GM18505 (cell line): Measurements from ENCODE around the gene ERICH6B.

Source experiments
- ATAC-seq: cut with Tn5 transposase; IDR thresholded peaks from one replicate; pipeline ENCODE4 v1.9.1; 2021; ENCODE audit not compliant: unreplicated experiment
- POLR2A ChIP-seq: IDR thresholded peaks from 4 replicates; pipeline ENCODE4 v1.6.1; 2011; ENCODE audit warnings: borderline replicate concordance; ENCODE audit not compliant: insufficient read depth, insufficient read length; ENCODE audit errors: extremely low read depth

Gene ERICH6B

DNA sequence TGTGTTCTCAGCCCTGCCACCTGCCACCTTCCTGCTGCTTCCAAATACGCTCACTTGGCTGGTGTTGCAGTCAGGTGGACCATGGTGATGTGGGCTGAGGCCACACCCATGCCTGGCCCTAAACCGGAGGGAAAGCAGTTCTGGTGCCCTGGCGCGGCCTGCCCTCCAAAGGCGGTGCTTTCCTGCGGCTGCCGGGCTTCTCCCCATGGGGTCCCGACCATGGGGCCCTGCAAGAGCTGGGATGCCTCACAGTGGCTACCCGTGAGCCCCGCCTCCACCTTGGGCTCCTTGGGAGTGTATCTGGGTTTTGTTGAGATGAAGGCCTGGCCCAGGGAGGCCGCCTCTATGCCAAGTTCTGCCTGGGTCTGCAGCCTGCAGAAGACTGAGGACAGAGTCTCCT, 73.7 kb downstream of the ERICH6B start:
- ATAC-seq: no peak
- no peak for TF ChIP-seq POLR2A

DNA sequence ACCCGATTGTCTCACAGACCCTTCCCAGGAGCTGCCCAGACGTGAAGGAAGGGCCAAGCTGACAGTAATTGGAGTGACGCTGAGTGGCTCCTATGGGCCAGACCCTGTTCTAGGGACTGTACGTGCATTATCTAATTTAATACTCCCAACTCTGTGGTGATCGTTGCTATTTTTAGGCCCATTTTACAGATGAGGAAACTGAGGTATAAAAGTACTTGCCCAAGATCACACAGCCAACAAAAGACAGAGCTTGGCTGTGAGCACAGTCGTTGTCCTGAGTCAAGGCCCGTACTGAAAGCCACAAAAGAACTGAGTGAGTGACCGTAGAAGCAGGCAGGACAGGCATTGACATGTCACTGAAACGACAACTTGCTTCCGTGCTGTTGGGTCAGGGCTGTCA, 74.7 kb downstream of the ERICH6B start:
- ATAC-seq: no peak
- no peak for TF ChIP-seq POLR2A

DNA sequence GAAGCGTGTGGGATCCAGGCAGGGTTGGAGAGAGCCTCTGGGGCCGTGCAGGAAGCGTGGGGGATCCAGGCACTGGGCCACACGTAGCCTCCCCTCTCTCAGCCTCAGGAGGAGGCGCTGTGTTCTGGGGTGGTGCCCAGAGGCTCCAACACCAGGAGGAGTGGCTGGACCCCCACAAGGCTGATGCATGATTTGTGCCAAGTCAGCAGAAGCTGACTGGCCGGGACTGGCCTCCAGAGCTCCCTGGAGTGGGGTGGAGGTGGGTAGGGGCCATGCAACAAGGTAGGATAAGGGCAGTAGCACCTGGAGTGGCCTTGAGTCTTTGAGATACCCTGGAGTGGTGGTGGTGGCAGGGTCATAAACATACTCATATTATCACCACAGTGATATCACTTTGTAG, 75.3 kb downstream of the ERICH6B start:
- no peak for ATAC-seq

DNA sequence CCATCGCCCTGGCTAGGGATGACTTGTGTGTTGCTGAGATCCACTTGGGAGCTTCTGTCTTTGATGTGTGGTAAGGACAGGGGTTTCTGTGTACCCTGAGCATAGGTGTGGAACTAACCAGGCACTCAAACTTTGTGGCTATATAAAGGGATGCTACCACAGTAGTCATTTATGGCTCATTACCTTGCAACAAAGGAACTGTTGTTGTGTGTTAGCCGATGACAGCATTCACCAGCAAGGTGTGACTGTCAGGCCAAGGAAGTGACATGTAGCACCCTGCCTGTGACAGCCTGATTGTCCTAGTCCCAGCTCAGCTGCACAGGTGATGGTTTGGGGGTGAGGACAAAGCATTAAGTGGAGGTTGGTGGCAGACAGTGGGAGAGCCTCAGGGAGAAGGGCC, 77.2 kb downstream of the ERICH6B start:
- TF ChIP-seq POLR2A: no peak
- ATAC-seq: no peak

More for the DNA sequence above, 75.3 kb downstream of the ERICH6B start:
- TF ChIP-seq POLR2A: no peak

DNA sequence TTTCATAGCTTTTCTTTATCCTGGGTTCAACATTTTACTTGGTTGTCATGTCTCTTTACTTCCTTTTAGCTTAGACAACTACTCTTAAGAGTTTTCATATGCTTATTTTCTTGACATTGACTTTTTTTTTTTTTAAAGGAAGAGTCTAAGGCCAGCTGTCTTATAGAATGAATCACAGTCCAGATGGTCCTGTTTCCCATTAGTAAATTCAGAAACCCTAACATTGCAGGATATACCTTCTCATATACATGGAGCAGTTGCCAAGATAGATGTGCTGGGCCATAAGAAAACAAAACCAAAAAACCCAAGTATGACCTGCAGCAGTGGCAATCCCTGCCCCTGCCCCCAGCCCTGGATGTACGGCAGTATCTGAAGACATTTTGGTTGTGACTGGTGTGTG, 78.0 kb downstream of the ERICH6B start:
- TF ChIP-seq POLR2A: no peak
- ATAC-seq: no peak

DNA sequence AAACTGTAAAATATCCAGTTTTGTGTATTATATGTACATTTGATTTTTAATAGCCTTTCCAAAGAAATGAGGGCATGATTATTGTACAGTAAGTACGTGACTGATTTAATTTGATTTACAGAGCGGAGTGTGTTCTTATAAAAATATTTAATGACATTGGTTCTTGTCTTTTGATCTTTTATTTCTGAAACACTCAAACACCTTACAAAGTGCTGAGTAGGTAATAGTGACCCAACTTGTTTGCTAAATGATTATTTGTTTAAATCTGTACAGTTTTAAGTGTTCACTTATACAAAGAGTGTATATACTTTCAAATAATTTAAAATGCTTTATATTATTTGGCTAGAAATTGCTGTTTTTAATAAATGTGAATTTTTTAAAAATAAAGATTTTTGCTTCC, 79.3 kb downstream of the ERICH6B start:
- no peak for ATAC-seq
- no peak for TF ChIP-seq POLR2A

DNA sequence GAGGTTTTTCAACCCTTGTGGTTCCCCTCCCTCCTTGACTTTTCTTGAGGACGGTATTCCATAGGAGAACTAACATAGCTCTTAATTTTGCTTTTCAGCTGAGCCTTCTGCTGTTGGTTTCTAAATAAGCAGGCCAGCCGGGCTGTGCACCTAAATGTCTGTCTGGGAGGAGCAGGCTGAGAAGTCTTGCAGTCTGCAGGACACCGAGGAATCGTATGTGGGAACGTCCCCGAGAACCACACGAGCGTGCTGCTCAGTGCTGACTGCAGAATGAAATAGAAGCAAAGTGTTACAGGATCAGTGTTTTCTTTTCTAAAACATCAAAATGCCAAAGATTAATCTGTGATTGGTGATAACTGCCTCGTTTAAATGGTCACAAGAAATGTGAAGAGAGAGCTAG, 80.9 kb downstream of the ERICH6B start:
- no peak for TF ChIP-seq POLR2A
- ATAC-seq: no peak

DNA sequence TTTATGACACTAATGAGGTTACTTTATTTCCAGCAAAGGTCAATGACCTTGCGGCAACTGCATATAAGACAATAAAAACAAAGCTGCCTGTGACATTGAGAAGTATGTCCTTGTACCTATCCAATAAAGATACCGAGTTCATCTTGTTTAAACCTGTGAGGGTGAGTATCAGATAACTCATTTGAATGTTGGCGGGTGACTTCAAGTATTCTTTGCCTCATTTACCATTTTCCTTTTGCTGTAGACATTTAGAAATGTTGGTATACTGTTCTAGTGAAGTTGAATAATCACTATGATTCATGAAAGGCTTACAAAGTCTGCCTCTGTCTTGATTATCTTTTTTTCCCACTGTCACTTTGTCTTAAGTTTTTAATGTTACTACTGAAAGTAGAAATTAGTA, 85.8 kb downstream of the ERICH6B start:
- TF ChIP-seq POLR2A: no peak
- ATAC-seq: no peak

DNA sequence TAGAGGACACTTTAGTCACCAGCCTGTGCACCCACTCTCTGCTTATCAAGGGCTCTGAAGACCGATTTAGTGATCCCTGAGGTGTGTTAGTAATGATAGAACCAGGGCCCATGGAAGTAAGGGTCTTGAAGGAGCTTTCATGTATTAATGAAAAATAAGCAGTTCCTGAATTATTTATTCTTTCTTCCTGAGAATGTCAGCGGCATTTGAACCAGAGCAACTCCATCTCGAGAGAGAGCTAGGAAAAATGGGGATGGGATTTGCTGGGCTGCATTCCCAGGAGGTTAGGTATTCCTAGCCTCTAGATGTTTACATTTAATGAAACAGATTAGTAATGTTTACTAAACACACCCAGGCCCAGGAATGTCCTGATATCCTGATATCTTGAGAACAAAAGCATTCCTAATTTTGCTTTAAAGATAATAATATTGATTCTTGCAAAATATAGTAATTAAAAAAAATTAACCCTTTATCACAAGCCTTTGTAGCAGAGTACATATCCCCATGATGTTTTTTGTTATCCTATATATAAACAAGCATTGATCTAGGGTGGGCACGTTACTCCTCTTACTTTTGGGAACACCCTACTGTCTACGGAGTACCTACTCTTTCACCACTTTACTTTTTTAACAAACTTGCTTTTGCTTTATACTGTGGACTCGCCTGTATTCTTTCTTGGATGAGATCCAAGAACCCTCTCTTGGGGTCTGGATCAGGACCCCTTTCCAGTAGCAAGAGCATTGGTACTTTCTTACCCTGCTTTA, 87.7 kb downstream of the ERICH6B start:
- TF ChIP-seq POLR2A: no peak
- ATAC-seq: no peak

DNA sequence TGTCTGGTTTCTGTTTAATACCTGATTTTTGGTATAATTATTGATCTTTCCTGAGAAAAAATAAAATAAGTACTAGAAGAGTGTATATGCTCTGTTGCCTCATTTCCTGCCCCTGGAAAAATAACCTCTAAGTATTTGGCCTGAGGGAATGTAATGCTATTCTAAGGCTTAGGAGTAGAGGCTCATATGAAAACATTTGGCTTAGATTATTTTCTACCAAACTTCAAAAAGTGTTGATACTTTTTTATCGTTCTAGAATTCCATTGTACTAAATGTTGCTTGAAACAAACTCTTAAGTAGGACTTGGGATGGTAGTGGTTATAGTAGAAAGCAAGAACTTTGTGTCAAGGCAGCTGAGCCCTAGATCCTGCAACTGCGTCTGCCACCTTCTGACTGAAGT, 93.0 kb downstream of the ERICH6B start:
- no peak for TF ChIP-seq POLR2A
- ATAC-seq: no peak

DNA sequence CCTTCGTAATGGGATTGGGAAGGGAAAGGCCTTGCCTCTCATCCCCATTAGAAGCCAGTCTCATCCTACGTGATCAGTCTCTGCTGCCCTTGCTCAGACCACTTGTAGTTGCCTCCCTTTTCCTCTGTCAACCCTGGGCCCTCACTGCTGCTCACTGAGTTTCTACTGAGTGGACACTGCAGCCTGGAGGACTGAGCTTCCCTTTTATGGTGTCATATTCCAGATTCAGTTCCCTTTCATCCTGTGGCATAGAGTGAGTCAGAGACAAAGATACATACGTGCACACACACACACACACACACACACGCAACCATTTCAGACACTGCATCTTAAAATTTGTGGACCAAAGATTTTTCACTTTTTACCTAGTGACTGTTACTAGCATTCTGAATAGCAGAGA, 94.2 kb downstream of the ERICH6B start:
- no peak for ATAC-seq
- TF ChIP-seq POLR2A: no peak

DNA sequence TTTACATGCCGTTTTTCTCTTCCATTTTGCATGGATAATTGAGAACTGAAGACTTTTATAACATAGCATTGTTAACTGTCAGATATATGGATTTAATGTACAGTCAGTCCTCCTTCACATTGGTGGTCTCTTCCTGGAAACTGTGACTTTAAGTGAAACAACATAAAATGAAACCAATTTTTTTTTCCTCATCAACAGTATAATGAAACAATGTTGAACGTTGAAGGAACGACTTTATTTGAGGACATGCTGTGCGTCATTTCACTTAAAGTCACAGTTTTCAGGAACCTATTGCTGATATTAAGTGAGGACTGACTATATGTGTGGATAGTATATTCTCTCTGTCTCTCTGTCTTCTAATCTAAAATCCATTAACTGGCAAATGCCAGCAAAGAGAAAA, 96.0 kb downstream of the ERICH6B start:
- no peak for ATAC-seq

DNA sequence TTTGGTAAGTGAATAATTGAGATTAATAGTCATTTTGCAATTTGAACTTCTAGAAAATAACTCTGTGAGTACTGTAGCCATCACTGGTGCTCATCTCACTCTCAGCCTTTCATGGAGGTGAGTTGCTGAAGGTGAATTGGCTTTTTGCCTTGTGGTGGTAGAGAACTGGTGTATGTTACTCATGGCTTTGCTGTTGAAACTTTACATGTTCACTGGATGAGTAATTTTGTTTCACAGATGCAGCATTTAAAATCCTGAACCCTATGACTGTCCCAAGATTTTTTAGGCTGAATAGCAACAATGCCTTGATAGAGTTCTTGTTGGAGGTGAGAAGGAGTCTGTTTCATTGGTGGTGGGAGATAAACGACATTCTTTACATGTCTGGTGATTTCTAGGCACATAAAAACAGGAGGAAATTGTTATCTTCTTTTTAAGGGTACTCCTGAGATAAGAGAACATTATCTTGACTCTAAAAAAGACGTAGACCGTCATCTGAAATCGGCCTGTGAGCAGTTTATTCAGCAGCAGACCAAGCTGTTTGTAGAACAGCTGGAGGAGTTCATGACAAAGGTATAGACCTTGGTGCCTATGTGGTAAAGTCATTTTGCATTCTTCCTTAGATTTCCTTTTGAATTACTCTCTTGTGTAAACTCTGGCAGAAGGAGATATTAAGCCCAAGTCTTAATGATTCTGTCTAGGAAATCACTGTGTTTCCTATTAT, 96.9 kb downstream of the ERICH6B start:
- TF ChIP-seq POLR2A: no peak
- ATAC-seq: no peak

More for the DNA sequence above, 96.0 kb downstream of the ERICH6B start:
- TF ChIP-seq POLR2A: no peak

DNA sequence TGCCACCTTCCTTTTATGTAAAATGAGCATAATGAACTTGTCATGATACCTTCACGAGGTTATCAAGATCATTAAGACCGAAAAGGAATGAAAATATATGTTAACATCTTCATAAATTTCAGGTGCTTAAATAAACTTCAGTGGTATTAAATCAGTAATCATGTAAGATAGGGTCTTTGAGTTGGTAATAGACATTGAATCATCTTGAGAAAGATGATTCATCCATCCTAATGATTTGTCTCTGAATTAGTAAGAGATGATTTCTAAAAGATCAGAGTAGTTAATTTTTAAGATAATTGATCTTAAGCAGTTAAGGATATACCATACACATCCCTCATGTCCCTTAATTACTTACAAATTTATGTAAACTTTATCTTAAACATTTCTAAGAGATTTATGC, 98.8 kb downstream of the ERICH6B start:
- TF ChIP-seq POLR2A: no peak
- no peak for ATAC-seq

DNA sequence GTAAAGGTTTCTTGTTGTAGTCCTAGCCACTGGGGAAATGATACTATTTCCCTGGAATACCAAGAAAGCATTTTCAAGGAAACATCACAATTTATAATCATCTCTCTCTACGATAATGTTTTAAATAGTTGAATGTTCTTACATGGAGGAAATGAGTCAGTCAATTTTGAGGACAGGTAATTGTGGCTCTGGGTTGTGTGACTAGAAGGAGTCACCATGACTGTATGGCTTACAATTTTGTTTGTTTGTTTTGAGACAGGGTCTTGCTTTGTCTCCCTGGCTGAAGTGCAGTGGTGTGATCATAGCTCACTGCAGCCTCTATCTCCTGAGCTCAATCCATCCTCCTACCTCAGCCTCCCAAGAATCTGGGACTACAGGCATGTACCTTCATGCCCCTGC, 103.4 kb downstream of the ERICH6B start:
- ATAC-seq: no peak
- no peak for TF ChIP-seq POLR2A

DNA sequence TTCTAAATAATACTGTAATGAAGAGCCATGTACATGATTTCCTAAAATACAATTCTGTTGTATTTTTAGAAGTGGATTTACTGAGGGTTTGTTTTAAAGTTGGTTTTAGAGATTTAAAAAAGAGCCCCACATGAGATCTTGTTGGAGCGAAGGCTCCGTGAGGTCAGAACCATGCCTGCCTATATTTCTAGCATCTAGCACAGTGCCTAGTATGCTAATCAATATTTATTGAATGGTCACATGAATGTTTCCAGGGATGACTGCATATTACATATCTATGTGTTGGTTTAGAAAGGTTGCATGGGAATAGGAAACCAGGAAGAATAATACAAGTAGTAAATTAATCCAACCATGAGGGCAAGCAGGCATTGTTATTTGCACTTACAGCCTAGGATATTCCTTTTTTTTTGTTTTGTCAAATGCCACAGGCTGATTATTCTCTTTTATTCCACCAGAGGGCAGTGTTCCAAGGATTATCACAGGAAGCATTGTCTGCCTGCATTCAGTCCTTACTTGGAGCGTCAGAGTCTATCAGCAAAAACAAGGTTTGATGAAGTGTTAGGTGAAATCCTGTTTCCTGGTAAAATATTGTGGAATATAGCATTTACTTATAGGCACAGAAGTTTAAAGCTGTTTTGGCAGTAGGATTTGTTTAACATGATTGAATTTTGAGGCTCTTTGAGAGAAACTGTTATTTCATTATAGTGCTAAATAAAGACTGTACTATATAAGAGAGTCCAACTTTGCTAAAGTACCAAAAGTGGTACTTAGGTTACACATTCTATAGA, 104.0 kb downstream of the ERICH6B start:
- TF ChIP-seq POLR2A: no peak
- ATAC-seq: no peak
